NB4 (cell line): ENCODE data around the gene SPSB1.

Experiments used
- DNase-seq: peaks from one replicate; pipeline ENCODE4 v3.0.0; 2010; ENCODE audit warnings: low read depth
- H3K4me3 ChIP-seq: one replicate; pipeline ENCODE4 v1.5.1; 2011; ENCODE audit warnings: mild to moderate bottlenecking, low read depth, low read length, moderate library complexity
- MAX ChIP-seq: IDR thresholded peaks from 2 replicates; pipeline ENCODE4 v1.6.1; 2011; ENCODE audit warnings: low read depth, low read length
- MYC ChIP-seq: IDR thresholded peaks from 2 replicates; pipeline ENCODE4 v1.6.1; 2011; ENCODE audit warnings: low read depth, low read length
- POLR2A ChIP-seq: IDR thresholded peaks from 2 replicates; pipeline ENCODE4 v1.6.1; 2011; ENCODE audit warnings: mild to moderate bottlenecking; ENCODE audit not compliant: insufficient read length; ENCODE audit errors: extremely low read depth
- TF ChIP-seq, protein P1 (sequence below): IDR thresholded peaks from one replicate; pipeline ENCODE4 v1.5.1; 2012; ENCODE audit warnings: low read depth, low read length

Gene SPSB1

DNA sequence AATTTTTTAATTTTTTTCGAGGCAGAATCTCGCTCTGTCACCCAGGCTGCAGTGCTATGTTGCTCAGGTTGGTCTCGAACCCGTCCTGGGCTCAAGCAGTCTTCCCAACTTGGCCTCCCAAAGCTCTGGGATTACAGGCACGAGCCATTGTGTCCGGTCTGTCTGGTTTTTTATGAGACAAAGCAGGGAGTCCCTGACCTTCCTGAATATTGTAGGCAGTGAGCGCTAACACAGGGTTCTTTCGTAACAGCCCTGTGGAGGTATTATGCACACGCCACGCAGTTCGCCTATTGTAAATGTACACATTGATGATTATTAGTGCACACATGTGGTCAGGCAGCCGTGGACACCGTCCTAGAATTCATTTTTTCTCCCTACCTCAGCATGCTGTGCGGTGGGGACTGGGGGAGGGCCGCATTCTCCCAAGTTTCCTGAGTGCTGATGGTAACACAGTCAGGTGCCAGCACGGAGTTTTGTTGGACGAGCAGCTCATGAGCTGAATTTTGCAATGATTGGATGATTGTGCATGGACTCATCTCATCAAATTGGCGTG, 19.6 kb downstream of the SPSB1 start:
- no peak for DNase-seq
- H3K4me3 ChIP-seq, result no peak overlapping the region
- TF ChIP-seq MYC (no peak), POLR2A (no peak), MAX (no peak)
- TF ChIP-seq, protein P1, sequence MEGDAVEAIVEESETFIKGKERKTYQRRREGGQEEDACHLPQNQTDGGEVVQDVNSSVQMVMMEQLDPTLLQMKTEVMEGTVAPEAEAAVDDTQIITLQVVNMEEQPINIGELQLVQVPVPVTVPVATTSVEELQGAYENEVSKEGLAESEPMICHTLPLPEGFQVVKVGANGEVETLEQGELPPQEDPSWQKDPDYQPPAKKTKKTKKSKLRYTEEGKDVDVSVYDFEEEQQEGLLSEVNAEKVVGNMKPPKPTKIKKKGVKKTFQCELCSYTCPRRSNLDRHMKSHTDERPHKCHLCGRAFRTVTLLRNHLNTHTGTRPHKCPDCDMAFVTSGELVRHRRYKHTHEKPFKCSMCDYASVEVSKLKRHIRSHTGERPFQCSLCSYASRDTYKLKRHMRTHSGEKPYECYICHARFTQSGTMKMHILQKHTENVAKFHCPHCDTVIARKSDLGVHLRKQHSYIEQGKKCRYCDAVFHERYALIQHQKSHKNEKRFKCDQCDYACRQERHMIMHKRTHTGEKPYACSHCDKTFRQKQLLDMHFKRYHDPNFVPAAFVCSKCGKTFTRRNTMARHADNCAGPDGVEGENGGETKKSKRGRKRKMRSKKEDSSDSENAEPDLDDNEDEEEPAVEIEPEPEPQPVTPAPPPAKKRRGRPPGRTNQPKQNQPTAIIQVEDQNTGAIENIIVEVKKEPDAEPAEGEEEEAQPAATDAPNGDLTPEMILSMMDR, result no peak

GRCh38 chr1:9313576-9313975, 20.9 kb downstream of the SPSB1 start:
- no peak for DNase-seq
- H3K4me3 ChIP-seq, result no peak overlapping the region
- TF ChIP-seq MAX, result no peak
- no peak for TF ChIP-seq POLR2A
- no peak for TF ChIP-seq MYC
- TF ChIP-seq, protein P1, result no peak

DNA sequence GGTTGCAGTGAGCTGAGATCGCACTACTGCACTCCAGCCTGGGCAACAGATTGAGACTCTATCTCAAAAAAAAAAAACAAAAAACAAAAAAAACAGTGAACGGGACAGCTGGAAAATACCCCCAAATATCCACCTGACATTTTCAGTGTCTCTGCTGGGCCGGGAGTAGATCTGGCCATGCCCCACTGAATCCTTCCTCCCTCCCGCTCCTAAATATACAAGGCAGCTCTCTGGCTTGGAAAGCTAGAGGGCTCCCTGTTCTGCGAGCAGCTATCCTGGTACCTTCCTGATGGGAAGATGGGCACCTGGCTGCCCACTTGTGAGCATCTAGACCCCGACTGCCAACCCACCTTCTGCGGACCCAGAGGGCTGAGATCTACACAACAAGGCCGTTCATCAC, 21.4 kb downstream of the SPSB1 start:
- TF ChIP-seq POLR2A, result no peak
- no peak for TF ChIP-seq MAX
- TF ChIP-seq, protein P1, result no peak
- no peak for TF ChIP-seq MYC
- no peak for DNase-seq
- no peak overlapping the region for H3K4me3 ChIP-seq

DNA sequence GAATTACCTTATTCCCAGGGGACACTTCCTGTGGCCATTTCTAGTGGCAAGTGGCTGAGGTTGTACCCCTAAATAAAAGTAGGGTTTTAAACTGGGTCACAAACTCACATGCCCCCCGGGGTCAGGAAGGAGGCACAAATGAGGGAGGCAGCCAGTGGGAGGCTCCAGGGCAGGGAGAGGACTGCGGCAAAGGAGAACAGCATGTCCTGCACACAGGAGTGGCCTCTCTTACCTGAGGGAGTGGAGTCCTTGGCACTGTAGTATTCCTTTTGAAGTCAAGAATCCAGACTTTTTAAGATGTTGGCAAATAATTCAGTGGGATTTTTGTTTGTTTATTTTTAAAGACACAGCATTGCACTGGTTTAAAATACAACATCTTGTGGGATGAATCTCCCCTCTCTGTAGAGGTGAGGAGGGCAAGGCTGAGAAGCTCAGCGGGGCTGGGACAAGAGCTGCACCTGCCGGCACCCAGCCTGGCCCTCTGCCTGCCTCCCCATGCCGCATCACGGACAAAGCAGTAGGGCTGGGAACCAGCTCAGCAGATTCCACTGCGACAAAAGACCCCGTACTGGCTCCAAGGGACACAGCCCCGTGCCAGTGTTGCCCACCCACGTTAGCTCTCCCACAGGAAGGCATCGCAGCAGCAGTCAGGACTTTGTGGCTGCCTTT, 22.2 kb downstream of the SPSB1 start:
- no peak overlapping the region for H3K4me3 ChIP-seq
- no peak for DNase-seq
- TF ChIP-seq MAX, result no peak
- TF ChIP-seq POLR2A, result no peak
- TF ChIP-seq MYC, result no peak
- TF ChIP-seq, protein P1, result no peak

GRCh38 chr1:9315411-9316079, 22.9 kb downstream of the SPSB1 start:
- no peak overlapping the region for H3K4me3 ChIP-seq
- DNase-seq, result no peak
- TF ChIP-seq, protein P1, result no peak
- no peak for TF ChIP-seq MAX
- no peak for TF ChIP-seq POLR2A
